DOHH2 (cell line): ENCODE results near the gene OLFM4.

Source experiments
- H3F3A ChIP-seq: fragments of 200-600 bp; sonication (generic), shearing (Covaris generic); 2 replicates; pipeline ENCODE4 v1.6.0; 2016; ENCODE audit warnings: antibody characterized with exemption, mild to moderate bottlenecking; ENCODE audit not compliant: control insufficient read depth, insufficient read depth
- H3K27ac ChIP-seq: fragments of 200-600 bp; sonication (generic); 2 replicates; pipeline ENCODE4 v1.5.1; 2014; ENCODE audit warnings: low read depth, mild to moderate bottlenecking, low read length, moderate library complexity
- H3K27me3 ChIP-seq: fragments of 200-600 bp; sonication (generic); 2 replicates; pipeline ENCODE4 v1.6.1; 2014; ENCODE audit warnings: mild to moderate bottlenecking, low read length, mixed read lengths; ENCODE audit not compliant: control insufficient read depth
- H3K36me3 ChIP-seq: fragments of 200-600 bp; sonication (generic); 2 replicates; pipeline ENCODE4 v1.6.1; 2014; ENCODE audit warnings: mild to moderate bottlenecking, low read length, moderate library complexity, mixed read lengths; ENCODE audit not compliant: control insufficient read depth
- H3K4me1 ChIP-seq: fragments of 200-600 bp; sonication (generic); 2 replicates; pipeline ENCODE4 v1.6.1; 2014; ENCODE audit warnings: mild to moderate bottlenecking, low read length, mixed read lengths; ENCODE audit not compliant: control insufficient read depth
- H3K4me2 ChIP-seq: fragments of 200-600 bp; sonication (generic); 2 replicates; pipeline ENCODE4 v1.6.0; 2014; ENCODE audit warnings: mild to moderate bottlenecking, low read length, moderate library complexity
- H3K4me3 ChIP-seq: fragments of 200-600 bp; sonication (generic); 2 replicates; pipeline ENCODE4 v1.5.1; 2014; ENCODE audit warnings: mild to moderate bottlenecking, low read length, mixed read lengths
- H3K79me2 ChIP-seq: fragments of 200-600 bp; sonication (generic); 2 replicates; pipeline ENCODE4 v1.6.1; 2014; ENCODE audit warnings: mild to moderate bottlenecking, low read length, mixed read lengths; ENCODE audit not compliant: control insufficient read depth
- H3K9me2 ChIP-seq: fragments of 200-600 bp; sonication (generic); replicated peaks from 2 replicates; pipeline ENCODE4 v1.6.1; 2014; ENCODE audit warnings: mild to moderate bottlenecking, low read length, mixed read lengths; ENCODE audit not compliant: control insufficient read depth
- H3K9me3 ChIP-seq: fragments of 200-600 bp; sonication (generic); 2 replicates; pipeline ENCODE4 v1.6.1; 2014; ENCODE audit warnings: antibody characterized with exemption, low read length, mixed read lengths; ENCODE audit not compliant: control insufficient read depth, insufficient read depth
- H4K20me1 ChIP-seq: fragments of 200-600 bp; sonication (generic); 2 replicates; pipeline ENCODE4 v1.6.0; 2014; ENCODE audit warnings: low read depth, mild to moderate bottlenecking, antibody characterized with exemption, low read length, moderate library complexity; ENCODE audit not compliant: control insufficient read depth, insufficient read depth
- EZH2phosphoT487 ChIP-seq: fragments of 200-600 bp; sonication (generic); IDR thresholded peaks from 2 replicates; pipeline ENCODE4 v1.6.1; 2017; ENCODE audit warnings: borderline replicate concordance, mild to moderate bottlenecking, antibody characterized with exemption, low read length, moderate library complexity, mixed read lengths
- TF ChIP-seq, protein P1 (sequence below): fragments of 200-600 bp; sonication (generic); IDR thresholded peaks from one replicate; pipeline ENCODE4 v1.5.1; 2014; ENCODE audit warnings: antibody characterized with exemption, mild to moderate bottlenecking, low read depth, low read length; ENCODE audit not compliant: poor library complexity, severe bottlenecking

The OLFM4 gene

DNA sequence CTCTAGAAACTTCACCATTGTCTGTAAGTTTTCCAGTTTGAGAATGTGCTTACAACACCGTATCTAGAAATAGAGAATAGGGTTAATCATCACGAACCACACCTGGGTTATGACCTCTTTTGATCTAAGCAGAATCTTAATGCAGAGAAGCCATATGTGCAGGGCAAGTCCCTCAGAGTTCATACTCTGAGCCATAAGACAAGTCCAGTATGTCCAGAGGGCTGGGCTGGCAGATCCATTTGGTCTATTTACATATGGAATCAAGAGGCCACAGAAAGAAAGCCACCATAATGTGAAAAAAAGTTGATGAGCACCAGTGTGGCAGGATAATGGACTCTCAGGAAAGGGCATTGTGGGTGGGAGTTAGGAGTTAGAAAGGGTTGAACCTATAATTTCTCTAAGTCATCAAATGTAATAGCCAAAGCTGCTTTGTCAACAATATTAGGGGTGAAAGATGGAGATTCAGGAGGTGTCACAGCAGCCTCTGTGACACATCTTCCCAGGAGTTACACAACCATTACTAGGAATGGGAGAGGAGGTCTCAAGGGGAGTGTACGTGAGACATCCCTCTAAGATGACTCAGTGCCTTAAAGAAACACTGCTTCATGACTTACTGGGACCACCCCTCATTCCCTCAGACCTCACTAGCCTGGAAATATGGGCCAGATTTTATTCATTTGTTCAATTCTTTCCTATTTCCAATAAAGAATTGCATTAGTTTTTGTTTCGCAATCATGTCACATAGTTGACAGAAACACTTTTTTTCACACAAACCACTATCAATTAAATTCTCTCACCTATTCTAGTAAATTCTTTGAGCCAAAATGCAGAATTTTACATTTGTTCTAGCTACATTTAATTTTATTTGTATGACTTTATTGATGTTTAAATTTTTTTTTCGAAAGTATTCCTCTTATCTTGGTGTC, 30.4 kb upstream of the OLFM4 start:
- H3K4me3 ChIP-seq: no peak overlapping the region
- no peaks in the 10 kb centered on the region for H3F3A ChIP-seq
- H3K9me2 ChIP-seq: no peaks in the 10 kb centered on the region
- H4K20me1 ChIP-seq: no peaks in the 10 kb centered on the region
- H3K4me2 ChIP-seq: no peak overlapping the region
- no peaks in the 10 kb centered on the region for H3K36me3 ChIP-seq
- no peak for TF ChIP-seq EZH2phosphoT487
- TF ChIP-seq, protein P1, sequence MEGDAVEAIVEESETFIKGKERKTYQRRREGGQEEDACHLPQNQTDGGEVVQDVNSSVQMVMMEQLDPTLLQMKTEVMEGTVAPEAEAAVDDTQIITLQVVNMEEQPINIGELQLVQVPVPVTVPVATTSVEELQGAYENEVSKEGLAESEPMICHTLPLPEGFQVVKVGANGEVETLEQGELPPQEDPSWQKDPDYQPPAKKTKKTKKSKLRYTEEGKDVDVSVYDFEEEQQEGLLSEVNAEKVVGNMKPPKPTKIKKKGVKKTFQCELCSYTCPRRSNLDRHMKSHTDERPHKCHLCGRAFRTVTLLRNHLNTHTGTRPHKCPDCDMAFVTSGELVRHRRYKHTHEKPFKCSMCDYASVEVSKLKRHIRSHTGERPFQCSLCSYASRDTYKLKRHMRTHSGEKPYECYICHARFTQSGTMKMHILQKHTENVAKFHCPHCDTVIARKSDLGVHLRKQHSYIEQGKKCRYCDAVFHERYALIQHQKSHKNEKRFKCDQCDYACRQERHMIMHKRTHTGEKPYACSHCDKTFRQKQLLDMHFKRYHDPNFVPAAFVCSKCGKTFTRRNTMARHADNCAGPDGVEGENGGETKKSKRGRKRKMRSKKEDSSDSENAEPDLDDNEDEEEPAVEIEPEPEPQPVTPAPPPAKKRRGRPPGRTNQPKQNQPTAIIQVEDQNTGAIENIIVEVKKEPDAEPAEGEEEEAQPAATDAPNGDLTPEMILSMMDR: no peak
- H3K79me2 ChIP-seq: no peaks in the 10 kb centered on the region
- H3K4me1 ChIP-seq: no peaks in the 10 kb centered on the region
- H3K27ac ChIP-seq: no peak overlapping the region
- H3K27me3 ChIP-seq: no peaks in the 10 kb centered on the region
- no peaks in the 10 kb centered on the region for H3K9me3 ChIP-seq

DNA sequence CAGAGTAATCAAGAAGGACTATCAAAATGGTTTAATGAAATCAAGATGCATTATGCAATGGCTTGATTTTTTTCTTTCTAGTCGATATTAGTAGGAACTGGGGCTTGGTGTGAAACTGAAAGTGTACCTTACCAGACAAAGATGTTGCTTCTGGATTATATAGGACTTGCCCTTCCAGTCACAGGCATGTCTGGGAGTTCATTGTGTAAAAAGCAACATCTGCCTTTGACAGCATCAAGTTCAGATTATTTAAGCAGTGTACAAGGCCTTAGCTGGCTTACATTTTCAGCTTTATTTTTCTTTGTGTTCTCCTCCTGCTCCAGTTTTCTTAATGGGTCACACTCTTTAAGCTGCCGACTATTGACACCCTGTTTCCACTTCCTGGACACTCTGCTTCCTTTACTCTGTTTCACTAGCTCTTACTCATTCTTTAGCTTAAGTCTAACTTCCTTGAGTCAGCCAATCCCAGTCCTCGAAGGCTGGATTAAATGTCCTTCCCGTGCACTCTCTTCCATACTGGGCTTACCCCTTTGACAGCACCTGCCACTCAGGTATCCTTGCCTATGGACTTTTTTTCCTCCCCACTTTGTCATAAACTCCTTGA, 29.4 kb upstream of the OLFM4 start:
- H3K4me2 ChIP-seq: no peak overlapping the region

DNA sequence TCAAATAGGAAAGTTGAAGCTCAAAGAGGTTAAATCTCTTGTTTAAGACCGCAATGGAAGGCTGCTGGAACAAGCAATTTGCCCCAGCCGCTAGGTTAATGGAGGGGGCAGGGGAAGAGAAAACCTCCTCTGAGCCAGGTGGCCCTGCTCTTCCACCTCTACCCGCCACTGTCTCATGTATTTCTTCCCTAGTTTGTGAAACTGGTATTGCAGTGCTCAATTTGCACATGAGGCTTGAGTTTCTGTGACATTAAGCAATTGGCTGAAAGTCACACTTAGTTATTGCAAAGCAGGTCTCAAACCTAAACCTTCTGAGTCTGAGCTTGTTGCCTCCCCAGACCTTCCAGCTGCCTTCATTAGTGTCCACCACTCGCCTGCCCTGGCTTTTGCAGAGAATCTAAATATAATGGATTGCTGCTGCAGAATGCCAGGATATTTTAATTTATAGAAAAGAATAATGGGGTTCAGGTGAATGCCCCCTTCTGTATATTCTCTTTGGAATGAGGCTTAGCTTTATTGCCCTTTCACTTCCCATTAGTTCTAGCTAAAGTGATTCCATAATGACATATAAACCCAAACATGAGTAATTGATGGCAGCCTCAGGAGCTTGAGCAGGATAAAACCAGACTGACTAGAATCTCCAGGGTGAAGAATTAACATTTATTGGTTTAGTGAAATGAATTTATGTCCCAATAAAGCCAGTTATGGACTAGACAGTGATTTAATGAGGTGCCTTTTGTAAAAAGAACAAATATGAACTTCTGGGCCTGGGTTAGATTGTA, 27.0 kb upstream of the OLFM4 start:
- H3F3A ChIP-seq: no peaks in the 10 kb centered on the region
- no peak overlapping the region for H3K27ac ChIP-seq
- TF ChIP-seq, protein P1: no peak
- TF ChIP-seq EZH2phosphoT487: no peak
- H3K9me2 ChIP-seq: no peaks in the 10 kb centered on the region
- no peak overlapping the region for H3K4me2 ChIP-seq
- no peaks in the 10 kb centered on the region for H3K36me3 ChIP-seq
- H3K27me3 ChIP-seq: no peaks in the 10 kb centered on the region
- no peaks in the 10 kb centered on the region for H3K4me1 ChIP-seq
- no peaks in the 10 kb centered on the region for H3K79me2 ChIP-seq
- no peaks in the 10 kb centered on the region for H3K9me3 ChIP-seq
- H3K4me3 ChIP-seq: no peak overlapping the region
- H4K20me1 ChIP-seq: no peaks in the 10 kb centered on the region

More for the DNA sequence above, 29.4 kb upstream of the OLFM4 start:
- Histone ChIP-seq H4K20me1 (no peaks in the 10 kb centered on the region), H3K27ac (no peak overlapping the region), H3K36me3 (no peaks in the 10 kb centered on the region), H3K9me2 (no peaks in the 10 kb centered on the region), H3K27me3 (no peaks in the 10 kb centered on the region), H3K79me2 (no peaks in the 10 kb centered on the region), H3F3A (no peaks in the 10 kb centered on the region), H3K4me3 (no peak overlapping the region), H3K9me3 (no peaks in the 10 kb centered on the region), H3K4me1 (no peaks in the 10 kb centered on the region)
- no peak for TF ChIP-seq EZH2phosphoT487
- TF ChIP-seq, protein P1: no peak
